ACC112 (cell line): ENCODE measurements around the gene CAMTA1.

ENCODE experiments used
- H2AFZ ChIP-seq: fragments of 200-600 bp; sonication (generic); one replicate; pipeline ENCODE4 v1.6.0; 2017; ENCODE audit warnings: antibody characterized with exemption, low read length; ENCODE audit not compliant: unreplicated experiment
- H3K27ac ChIP-seq: fragments of 200-600 bp; sonication (generic); 2 replicates; pipeline ENCODE4 v1.5.1; 2014; ENCODE audit warnings: low read depth, mild to moderate bottlenecking, antibody characterized with exemption, low read length, moderate library complexity
- H3K27me3 ChIP-seq: fragments of 200-600 bp; sonication (generic); 2 replicates; pipeline ENCODE4 v1.6.1; 2014; ENCODE audit warnings: mild to moderate bottlenecking, antibody characterized with exemption, low read length, moderate library complexity, mixed read lengths; ENCODE audit not compliant: insufficient read depth
- H3K36me3 ChIP-seq: fragments of 200-600 bp; sonication (generic); 2 replicates; pipeline ENCODE4 v1.6.1; 2016; ENCODE audit warnings: mild to moderate bottlenecking, antibody characterized with exemption, low read length, moderate library complexity, mixed read lengths; ENCODE audit not compliant: insufficient read depth
- H3K4me1 ChIP-seq: fragments of 200-600 bp; sonication (generic); one replicate; pipeline ENCODE4 v1.6.1; 2016; ENCODE audit warnings: low read length, mixed read lengths; ENCODE audit not compliant: insufficient read depth, unreplicated experiment, control insufficient read depth
- H3K4me3 ChIP-seq: fragments of 200-600 bp; sonication (generic); 2 replicates; pipeline ENCODE4 v1.5.1; 2014; ENCODE audit warnings: mild to moderate bottlenecking, low read depth, low read length
- H3K79me2 ChIP-seq: fragments of 200-600 bp; sonication (generic); one replicate; pipeline ENCODE4 v1.6.0; 2016; ENCODE audit warnings: low read length; ENCODE audit not compliant: control insufficient read depth, unreplicated experiment, insufficient read depth

CAMTA1 gene

GRCh38 chr1:7284839-7285435 lies 499.7 kb downstream of the CAMTA1 start:
- H3K27me3 ChIP-seq: no peaks in the 10 kb centered on the region
- no peak overlapping the region for H3K27ac ChIP-seq
- H3K36me3 ChIP-seq: no peaks in the 10 kb centered on the region
- no peaks in the 10 kb centered on the region for H3K79me2 ChIP-seq
- H3K4me3 ChIP-seq: no peak overlapping the region
- peaks cover 27% of the 10 kb centered on the region for H3K4me1 ChIP-seq
- H2AFZ ChIP-seq: no peak overlapping the region

GRCh38 chr1:7285856-7286454 lies 500.7 kb downstream of the CAMTA1 start:
- H3K79me2 ChIP-seq: no peaks in the 10 kb centered on the region
- no peak overlapping the region for H3K27ac ChIP-seq
- peaks cover 27% of the 10 kb centered on the region for H3K4me1 ChIP-seq
- no peak overlapping the region for H3K4me3 ChIP-seq
- H2AFZ ChIP-seq: no peak overlapping the region
- no peaks in the 10 kb centered on the region for H3K27me3 ChIP-seq
- no peaks in the 10 kb centered on the region for H3K36me3 ChIP-seq

- H2AFZ ChIP-seq: no peak overlapping the region
- H3K27ac ChIP-seq: no peak overlapping the region
- no peaks in the 10 kb centered on the region for H3K79me2 ChIP-seq
- peaks cover 30% of the 10 kb centered on the region for H3K4me1 ChIP-seq
- no peaks in the 10 kb centered on the region for H3K27me3 ChIP-seq
- no peak overlapping the region for H3K4me3 ChIP-seq
- H3K36me3 ChIP-seq: no peaks in the 10 kb centered on the region
These were observed 501.8 kb downstream of the CAMTA1 start for GRCh38 chr1:7287013-7287412.

- Histone ChIP-seq H3K27me3 (no peaks in the 10 kb centered on the region), H2AFZ (no peak overlapping the region), H3K79me2 (no peaks in the 10 kb centered on the region), H3K27ac (no peak overlapping the region), H3K36me3 (no peaks in the 10 kb centered on the region), H3K4me3 (no peak overlapping the region), H3K4me1 (peaks cover 31% of the 10 kb centered on the region)
These were observed 503.7 kb downstream of the CAMTA1 start for GRCh38 chr1:7288992-7289391.

DNA sequence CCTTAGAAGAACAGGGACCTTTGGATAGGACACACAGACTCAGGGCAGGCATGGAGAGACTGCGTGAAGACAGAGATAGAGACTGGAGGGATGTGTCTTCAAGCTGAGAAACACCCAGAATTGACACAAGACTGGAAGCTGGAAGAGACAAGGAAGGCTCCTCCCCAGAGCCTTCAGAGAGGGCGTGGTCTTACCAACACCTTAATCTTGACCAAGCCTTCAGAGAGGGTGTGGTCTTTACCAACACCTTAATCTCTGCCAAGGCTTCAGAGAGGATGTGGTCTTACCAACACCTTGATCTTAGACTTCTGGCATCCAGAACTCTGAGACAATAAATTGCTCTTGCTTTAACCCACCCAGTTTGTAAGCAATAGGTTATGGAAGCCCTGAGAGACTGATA lies 504.4 kb downstream of the CAMTA1 start:
- H3K79me2 ChIP-seq: no peaks in the 10 kb centered on the region
- peaks cover 28% of the 10 kb centered on the region for H3K4me1 ChIP-seq
- H3K36me3 ChIP-seq: no peaks in the 10 kb centered on the region
- H3K4me3 ChIP-seq: no peak overlapping the region
- H3K27me3 ChIP-seq: no peaks in the 10 kb centered on the region
- H3K27ac ChIP-seq: no peak overlapping the region
- no peak overlapping the region for H2AFZ ChIP-seq

DNA sequence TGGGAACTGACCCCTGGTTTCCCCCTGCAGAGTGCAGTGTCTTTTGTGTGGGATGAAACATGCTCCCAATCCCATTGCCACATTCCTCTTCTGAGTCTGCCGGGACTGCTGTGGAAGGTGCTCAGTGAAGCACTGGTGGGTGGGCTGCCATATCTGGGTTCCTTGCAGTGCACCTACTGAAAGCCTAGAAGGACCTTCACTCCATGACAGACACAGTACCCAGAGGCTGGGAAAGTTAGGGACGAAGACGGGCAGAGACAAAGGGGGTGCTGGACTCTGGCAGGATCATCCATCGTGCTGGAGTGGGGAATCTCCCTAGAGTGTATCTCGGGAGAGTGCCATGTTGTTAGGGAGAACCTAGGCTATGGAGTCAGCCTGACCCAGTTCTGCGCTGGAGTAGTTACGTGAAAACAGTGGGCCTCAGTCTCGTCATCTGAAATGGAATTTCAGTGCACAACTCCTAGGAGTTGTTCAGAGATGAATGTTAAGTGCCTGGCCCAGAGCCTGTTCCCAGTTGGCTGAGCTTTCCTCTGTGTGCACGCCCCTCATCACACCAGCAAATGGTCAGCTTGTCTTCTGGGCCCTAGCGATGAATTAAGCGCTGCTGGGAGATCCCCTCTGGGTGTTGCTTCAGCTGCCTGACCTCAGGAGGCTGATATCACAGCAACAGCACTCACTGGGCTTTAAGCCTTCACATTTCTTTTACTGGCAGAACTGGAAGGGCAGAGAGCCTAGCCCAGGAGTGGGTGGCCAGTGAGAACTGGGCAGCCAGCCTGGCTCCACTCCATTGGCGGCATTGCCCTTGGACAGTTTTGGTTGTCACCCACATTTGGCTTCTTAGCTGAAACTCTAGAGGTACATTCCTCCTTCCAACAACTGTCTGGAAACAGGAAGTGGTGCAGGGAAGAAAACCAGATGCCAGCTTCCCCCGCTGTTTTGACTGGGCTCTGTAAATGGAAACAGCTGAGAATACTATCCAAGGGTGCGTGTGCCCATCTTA lies 506.0 kb downstream of the CAMTA1 start:
- Histone ChIP-seq H3K27ac (peak overlapping the region; percentile 32; the same call in 1 of the 2 replicates), H3K36me3 (no peaks in the 10 kb centered on the region), H3K4me3 (peak overlapping the region; percentile 36; the same call in 1 of the 2 replicates), H3K4me1 (peaks cover 19% of the 10 kb centered on the region), H3K27me3 (no peaks in the 10 kb centered on the region), H2AFZ (peak overlapping the region; percentile 36), H3K79me2 (no peaks in the 10 kb centered on the region)

GRCh38 chr1:7292036-7292681 lies 506.9 kb downstream of the CAMTA1 start:
- no peaks in the 10 kb centered on the region for H3K79me2 ChIP-seq
- H3K27ac ChIP-seq: no peak overlapping the region
- peaks cover 19% of the 10 kb centered on the region for H3K4me1 ChIP-seq
- no peaks in the 10 kb centered on the region for H3K36me3 ChIP-seq
- peak overlapping the region; percentile 76 for H2AFZ ChIP-seq
- H3K4me3 ChIP-seq: peak overlapping the region; percentile 36; the same call in 1 of the 2 replicates
- no peaks in the 10 kb centered on the region for H3K27me3 ChIP-seq

GRCh38 chr1:7292714-7293419 lies 507.6 kb downstream of the CAMTA1 start:
- Histone ChIP-seq H2AFZ (no peak overlapping the region), H3K27ac (no peak overlapping the region), H3K27me3 (no peaks in the 10 kb centered on the region), H3K36me3 (no peaks in the 10 kb centered on the region), H3K4me3 (no peak overlapping the region), H3K4me1 (peaks cover 24% of the 10 kb centered on the region), H3K79me2 (no peaks in the 10 kb centered on the region)

- peaks cover 35% of the 10 kb centered on the region for H3K4me1 ChIP-seq
- no peaks in the 10 kb centered on the region for H3K79me2 ChIP-seq
- no peak overlapping the region for H3K4me3 ChIP-seq
- H3K36me3 ChIP-seq: no peaks in the 10 kb centered on the region
- no peaks in the 10 kb centered on the region for H3K27me3 ChIP-seq
- no peak overlapping the region for H3K27ac ChIP-seq
- H2AFZ ChIP-seq: no peak overlapping the region
These were observed 508.7 kb downstream of the CAMTA1 start for GRCh38 chr1:7293702-7294629.
